Cardiac muscle cell (in vitro differentiated cells and primary cell): ENCODE measurements around the gene RAPGEF1. TPM values are rescaled to one million over a fixed set of nuclear protein-coding genes. Genes with fewer than 3 reads are reported as not detected.

Experiments
- DNase-seq, 2 donors: peaks; one replicate each; pipeline versions ENCODE4 v3.0.0 to v3.0.0-alpha.2; 2010 to 2017; ENCODE audit warnings: low read depth in 1 of 2, low spot score in 1 of 2
- H3K27ac ChIP-seq: fragments of 200-600 bp; sonication (generic); 2 replicates; pipeline ENCODE4 v1.5.1; 2016
- H3K27me3 ChIP-seq: fragments of 200-600 bp; sonication (generic); 2 replicates; pipeline ENCODE4 v1.6.0; 2016; ENCODE audit warnings: control low read depth
- H3K36me3 ChIP-seq: fragments of 200-600 bp; sonication (generic); 2 replicates; pipeline ENCODE4 v1.5.1; 2016; ENCODE audit warnings: control low read depth
- H3K4me1 ChIP-seq: fragments of 200-600 bp; sonication (generic); 2 replicates; pipeline ENCODE4 v1.8.1; 2017; ENCODE audit warnings: low read depth, mild to moderate bottlenecking, mixed run types
- H3K4me3 ChIP-seq: fragments of 200-600 bp; sonication (generic); 2 replicates; pipeline ENCODE4 v1.5.1; 2016; ENCODE audit warnings: mild to moderate bottlenecking
- H3K9me3 ChIP-seq: fragments of 200-600 bp; sonication (generic); 2 replicates; pipeline ENCODE4 v1.5.1; 2017; ENCODE audit warnings: low read depth, mild to moderate bottlenecking, control low read depth
- CTCF ChIP-seq: IDR thresholded peaks from 2 replicates; pipeline ENCODE4 v1.5.1; 2012; ENCODE audit warnings: low read depth, mild to moderate bottlenecking, low read length
- polyA plus RNA-seq: library from polyadenylated mRNA; unstranded; fragments of >200 nt; fragmentation: Nextera tagmentation; extraction: Ambion mirVana; gene quantifications from 2 replicates; pipeline ENCODE4 v1.2.1, GENCODE V29; 2016
- total RNA-seq: library from RNA; depleted of rRNA; stranded (reverse); fragments of >200 nt; gene quantifications from 2 replicates; pipeline ENCODE4 v1.2.3, GENCODE V29; 2016

Gene RAPGEF1
- total and polyA plus RNA-seq, 2 experiments from 2014 or later, result 42.1 to 51.1 TPM

DNA sequence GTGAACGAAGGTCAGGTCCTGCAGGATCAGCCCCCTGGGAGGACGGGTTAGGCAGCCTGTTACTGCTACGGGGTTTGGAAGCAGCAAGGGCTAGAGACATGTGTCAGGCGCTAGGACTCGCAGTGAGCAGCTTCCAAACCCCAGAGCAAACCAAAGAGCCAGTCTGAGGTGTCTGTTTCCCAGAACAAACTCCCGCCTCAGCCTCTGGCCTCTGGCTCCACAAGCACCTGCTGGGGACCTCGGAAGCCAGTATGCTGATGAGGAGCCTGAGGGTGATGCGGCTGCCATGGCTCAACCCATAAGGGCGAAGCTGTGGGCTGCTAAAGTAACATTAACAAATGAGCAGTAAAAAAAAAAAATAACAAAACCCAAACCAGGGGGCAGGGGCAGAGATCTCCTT is 159.5 kb downstream of the RAPGEF1 start:
- Histone ChIP-seq H3K9me3 (no peaks in the 10 kb centered on the region), H3K27me3 (no peaks in the 10 kb centered on the region), H3K4me1 (no peaks in the 10 kb centered on the region), H3K36me3 (peaks cover 13% of the 10 kb centered on the region), H3K4me3 (no peak overlapping the region), H3K27ac (no peak overlapping the region)
- DNase-seq, result no peak
- TF ChIP-seq CTCF, result no peak

GRCh38 chr9:131579789-131580211 is 160.1 kb downstream of the RAPGEF1 start:
- Histone ChIP-seq H3K27me3 (no peaks in the 10 kb centered on the region), H3K27ac (no peak overlapping the region), H3K4me1 (no peaks in the 10 kb centered on the region), H3K4me3 (no peak overlapping the region), H3K9me3 (no peaks in the 10 kb centered on the region), H3K36me3 (peaks cover 11% of the 10 kb centered on the region)
- no peak for DNase-seq
- no peak for TF ChIP-seq CTCF

DNA sequence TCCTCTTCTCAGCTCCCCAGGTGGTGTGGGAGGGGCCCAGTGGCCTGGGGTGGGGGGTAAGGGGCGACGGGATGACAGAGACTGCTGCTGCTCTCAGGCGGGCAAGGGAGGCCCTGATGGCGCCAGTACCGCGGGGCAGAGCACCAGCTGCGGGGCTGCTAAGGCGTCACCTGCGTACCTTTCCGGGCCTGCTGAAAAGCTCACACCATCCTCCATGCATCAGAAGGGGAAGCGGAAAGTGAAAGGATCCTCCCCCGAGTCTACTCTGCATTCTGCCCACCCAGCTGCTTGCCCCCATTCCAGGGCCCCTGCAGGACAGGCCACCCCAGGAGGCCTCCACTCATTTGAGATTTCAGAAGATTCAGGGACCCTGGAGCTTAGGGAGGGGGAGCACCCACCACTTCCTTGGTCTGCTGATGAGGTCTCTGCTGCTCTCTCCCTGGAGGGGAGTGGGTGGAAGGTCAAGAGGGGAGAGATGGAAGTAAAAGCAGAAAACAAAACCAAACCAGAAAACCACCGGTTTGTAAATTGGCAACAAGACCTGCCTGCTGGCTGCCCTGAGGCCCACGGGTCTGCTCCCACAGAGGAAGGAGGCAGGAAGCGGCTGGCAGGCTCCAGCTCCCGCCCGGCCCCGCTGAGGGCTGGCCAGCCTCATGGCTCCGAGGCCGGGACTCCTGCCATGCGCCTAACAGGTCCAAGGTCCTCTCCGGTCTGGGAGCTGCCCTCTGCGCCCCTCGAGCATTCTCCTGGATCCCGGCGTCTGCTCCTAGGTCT is 161.0 kb downstream of the RAPGEF1 start:
- no peak for TF ChIP-seq CTCF
- Histone ChIP-seq H3K27me3 (no peaks in the 10 kb centered on the region), H3K4me3 (no peak overlapping the region), H3K4me1 (no peaks in the 10 kb centered on the region), H3K9me3 (no peaks in the 10 kb centered on the region), H3K27ac (no peak overlapping the region), H3K36me3 (peaks cover 5% of the 10 kb centered on the region)
- no peak for DNase-seq

GRCh38 chr9:131578021-131578420 is 161.9 kb downstream of the RAPGEF1 start:
- Histone ChIP-seq H3K4me1 (no peaks in the 10 kb centered on the region), H3K4me3 (no peak overlapping the region), H3K9me3 (no peaks in the 10 kb centered on the region), H3K27me3 (no peaks in the 10 kb centered on the region), H3K27ac (no peak overlapping the region), H3K36me3 (peaks cover 5% of the 10 kb centered on the region)
- no peak for TF ChIP-seq CTCF
- DNase-seq, result no peak

DNA sequence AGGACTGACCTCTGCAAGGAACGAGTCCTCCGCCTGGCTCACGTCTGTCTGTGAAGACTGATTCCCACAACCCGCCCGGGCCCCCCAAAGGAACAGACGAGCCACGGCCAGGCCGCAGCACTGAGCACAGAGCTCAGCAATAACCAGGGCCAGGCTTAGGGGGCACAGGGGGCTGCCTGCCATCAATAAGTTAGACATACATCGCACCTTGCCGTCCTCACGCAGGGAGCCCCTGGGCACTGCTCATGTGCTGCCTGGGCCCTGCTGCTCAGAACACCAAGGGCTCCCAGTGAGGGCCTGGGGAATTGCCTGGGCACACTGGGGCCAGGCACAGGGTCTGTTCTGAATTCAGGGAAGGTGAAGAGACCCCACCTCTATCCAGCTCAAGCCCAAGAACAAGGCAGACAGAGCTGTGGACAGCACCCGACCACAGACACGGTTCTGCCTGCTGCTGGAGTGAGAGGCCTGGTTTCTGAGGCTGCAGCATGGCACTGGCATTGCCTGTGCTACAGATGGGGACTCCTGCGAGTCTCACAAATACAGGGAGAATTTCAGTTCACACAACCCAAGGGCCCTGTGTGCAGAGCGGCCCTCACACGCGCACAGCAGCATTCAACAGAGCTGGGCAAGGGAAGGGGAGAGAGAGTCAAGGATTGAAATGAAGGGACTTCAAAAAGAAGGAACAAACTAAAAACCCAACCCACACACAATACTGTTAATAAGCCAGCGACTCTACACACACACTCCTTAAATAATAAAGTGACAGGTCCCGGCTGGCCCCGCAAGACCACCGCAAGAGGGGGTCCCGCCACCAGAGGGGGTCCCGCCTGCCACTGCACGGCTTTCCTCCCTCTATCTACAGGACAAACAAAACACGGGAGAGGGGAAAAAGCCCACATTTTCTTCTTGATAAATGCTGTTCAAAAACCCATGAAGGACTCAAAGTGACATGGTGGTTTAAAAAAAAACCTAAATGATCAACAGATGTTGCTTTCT is 162.6 kb downstream of the RAPGEF1 start:
- Histone ChIP-seq H3K27me3 (no peaks in the 10 kb centered on the region), H3K4me1 (no peaks in the 10 kb centered on the region), H3K27ac (no peak overlapping the region), H3K4me3 (no peak overlapping the region), H3K9me3 (no peaks in the 10 kb centered on the region), H3K36me3 (peaks cover 5% of the 10 kb centered on the region)
- no peak for DNase-seq
- no peak for TF ChIP-seq CTCF
